Esophagus muscularis mucosa (tissue), 4 donors: ENCODE data around the gene NDUFV2. TPM values are rescaled to one million over a fixed set of nuclear protein-coding genes. Genes with fewer than 3 reads are reported as not detected.
A peak's percentile ranks its signal among the peaks of the same experiment; 100 is the strongest.

ENCODE experiments used
- DNase-seq: peaks from one replicate; pipeline ENCODE4 v3.0.0-alpha.2; 2017; ENCODE audit errors: extremely low spot score
- H3K27ac ChIP-seq, 4 donors: fragments of 200-600 bp; sonication (generic); replicated peaks in 1 of 4; 1 replicate in 3 of 4; 2 replicates in 1 of 4; pipeline ENCODE4 v1.5.1; 2016 to 2019; ENCODE audit warnings: mild to moderate bottlenecking in 1 of 4
- H3K27me3 ChIP-seq, 4 donors: fragments of 200-600 bp; sonication (generic); one replicate each; pipeline versions ENCODE4 v1.5.1 to v1.6.0; 2016 to 2019
- H3K36me3 ChIP-seq, 4 donors: fragments of 200-600 bp; sonication (generic); one replicate each; pipeline ENCODE4 v1.5.1; 2016 to 2019
- H3K4me1 ChIP-seq, 4 donors: fragments of 200-600 bp; sonication (generic); one replicate each; pipeline ENCODE4 v1.5.1; 2016 to 2019
- H3K4me3 ChIP-seq, 4 donors: fragments of 200-600 bp; sonication (generic); 1 replicate in 2 of 4; 2 replicates in 2 of 4; pipeline ENCODE4 v1.5.1; 2016 to 2019; ENCODE audit warnings: mild to moderate bottlenecking in 4 of 4, moderate library complexity in 1 of 4
- H3K9me3 ChIP-seq, 4 donors: fragments of 200-600 bp; sonication (generic); 1 replicate in 3 of 4; 2 replicates in 1 of 4; pipeline ENCODE4 v1.5.1; 2016 to 2019
- CTCF ChIP-seq, 3 experiments: fragments of 200-600 bp in 2 of 3; fragments of 450-650 bp in 1 of 3; sonication (generic) in 2 of 3; IDR thresholded peaks; one replicate each; pipeline ENCODE4 v1.5.1; 2017 to 2019; ENCODE audit warnings: antibody characterized with exemption in 3 of 3, mild to moderate bottlenecking in 2 of 3, moderate library complexity in 1 of 3
- EP300 ChIP-seq: sonication (generic); formaldehyde crosslinking; IDR thresholded peaks from one replicate; pipeline ENCODE4 v1.6.1; 2017; ENCODE audit warnings: antibody characterized with exemption
- POLR2A ChIP-seq: fragments of 450-650 bp; IDR thresholded peaks from one replicate; pipeline ENCODE4 v1.6.1; 2017; ENCODE audit warnings: antibody characterized with exemption, moderate library complexity, mild to moderate bottlenecking, low read depth
- POLR2AphosphoS5 ChIP-seq, 2 donors: sonication (generic); formaldehyde crosslinking; IDR thresholded peaks; one replicate each; pipeline ENCODE4 v1.6.1; 2017; ENCODE audit warnings: antibody characterized with exemption in 2 of 2
- WGBS: methylation state at CpG from one replicate; pipeline ENCODE4 v1.1.5; 2018; 5-methylcytosine and 5-hydroxymethylcytosine counted together
- intact Hi-C: fragments of 100-400 bp; cut with DNase I; formaldehyde crosslinking; loops from one replicate; pipeline ENCODE4 v1.15.1; 2023
- total RNA-seq, 4 donors: library from RNA; depleted of rRNA; stranded (reverse); fragments of >200 nt; gene quantifications; one replicate each; pipeline versions ENCODE4 v1.1.0 to v1.2.1, GENCODE V29; 2016

Gene NDUFV2
- 100 to 1,000 TPM; 120 to 229 (median 175) TPM for total RNA-seq

GRCh38 chr18:9102508-9103375 lies at the start of gene NDUFV2:
TSS of gene NDUFV2 (plus strand) at chr18:9102699. CDS start at chr18:9102744, 45 bp downstream.
- TF ChIP-seq CTCF (IDR thresholded peaks at IDR 0.05) (no peak), POLR2AphosphoS5 (IDR thresholded peaks at IDR 0.05) (peak; percentile 96 to 97), EP300 (no peak), POLR2A (peak; percentile 80)
- intact Hi-C loops = loop anchor here (2.0 kb wide), 1 partner anchor 34 kb away; the partner anchor contains the start of gene ANKRD12
- 0% methylated on average over 13 of the region's 64 CpGs for whole genome bisulfite sequencing

GRCh38 chr18:9053814-9054213 lies 48.7 kb upstream of the NDUFV2 start:
- intact Hi-C loops = no loop called here
- TF ChIP-seq POLR2A = no peak
- TF ChIP-seq POLR2AphosphoS5 (IDR thresholded peaks at IDR 0.05) = no peak
- TF ChIP-seq EP300 = no peak
- no peak for TF ChIP-seq CTCF (IDR thresholded peaks at IDR 0.05)
- H3K36me3 ChIP-seq = no peaks in the 10 kb centered on the region
- WGBS = 88% methylated on average over 1 of the region's 1 CpG
- no peak overlapping the region for H3K27ac ChIP-seq
- no peaks in the 10 kb centered on the region for H3K27me3 ChIP-seq
- no peak for DNase-seq
- peaks cover 0 to 10% (median 3%) of the 10 kb centered on the region in 4 donors for H3K9me3 ChIP-seq
- peaks cover 11 to 20% (median 17%) of the 10 kb centered on the region in 4 donors for H3K4me1 ChIP-seq
- no peak overlapping the region for H3K4me3 ChIP-seq

More at GRCh38 chr18:9102508-9103375, at the start of gene NDUFV2:
- Histone ChIP-seq H3K27me3 (no peaks in the 10 kb centered on the region), H3K36me3 (no peaks in the 10 kb centered on the region), H3K27ac (peak within 1 kb of the TSS; percentile 88 to 95 (median 92)), H3K9me3 (no peaks in the 10 kb centered on the region), H3K4me1 (peaks cover 41 to 64% (median 56%) of the 10 kb centered on the region in 4 donors), H3K4me3 (peak within 1 kb of the TSS; percentile 61 to 79 (median 72))
- DNase-seq = peak; percentile 98

- DNase-seq = no peak
- Histone ChIP-seq H3K27me3 (no peaks in the 10 kb centered on the region), H3K9me3 (peaks cover 0 to 6% (median 2%) of the 10 kb centered on the region in 4 donors), H3K27ac (peak overlapping the region in 2 of 4 donors; percentile 49), H3K36me3 (no peaks in the 10 kb centered on the region), H3K4me1 (peaks cover 11 to 20% (median 19%) of the 10 kb centered on the region in 4 donors), H3K4me3 (no peak overlapping the region)
- peak; percentile 18 to 24 (median 22) for TF ChIP-seq CTCF (IDR thresholded peaks at IDR 0.05)
- TF ChIP-seq POLR2AphosphoS5 (IDR thresholded peaks at IDR 0.05) = no peak
- 0% methylated on average over 1 of the region's 1 CpG for WGBS
- intact Hi-C loops = no loop called here
Measured at GRCh38 chr18:9055185-9055584, 47.3 kb upstream of the NDUFV2 start.

GRCh38 chr18:9055626-9056025 lies 46.9 kb upstream of the NDUFV2 start:
- intact Hi-C loops = no loop called here
- H3K36me3 ChIP-seq = no peaks in the 10 kb centered on the region
- peaks cover 11 to 20% (median 19%) of the 10 kb centered on the region in 4 donors for H3K4me1 ChIP-seq
- H3K4me3 ChIP-seq = no peak overlapping the region
- H3K27ac ChIP-seq = peak overlapping the region in 2 of 4 donors; percentile 3 to 49
- no peaks in the 10 kb centered on the region for H3K27me3 ChIP-seq
- DNase-seq = no peak
- no peak for TF ChIP-seq POLR2AphosphoS5 (IDR thresholded peaks at IDR 0.05)
- TF ChIP-seq EP300 = no peak
- no peak for TF ChIP-seq CTCF (IDR thresholded peaks at IDR 0.05)
- no peak for TF ChIP-seq POLR2A
- WGBS = 100% methylated on average over 1 of the region's 1 CpG
- peaks cover 0 to 6% (median 2%) of the 10 kb centered on the region in 4 donors for H3K9me3 ChIP-seq
